Adipocyte (in vitro differentiated cells): ENCODE measurements around the gene MSANTD1.
"Not testable (repeated sequence)": the region's sequence is repeated elsewhere in the genome, so short reads cannot be mapped to it uniquely, and the experiment has no call there.

Source experiments
- DNase-seq: peaks from one replicate; pipeline ENCODE4 v3.0.0-alpha.2; 2015; ENCODE audit warnings: low read depth
- H3K27me3 ChIP-seq: replicated peaks from 2 replicates; pipeline ENCODE4 v1.7.0; 2013; ENCODE audit warnings: mild to moderate bottlenecking, low read length, moderate library complexity; ENCODE audit not compliant: control insufficient read depth, insufficient read depth
- H3K36me3 ChIP-seq: 2 replicates; pipeline ENCODE4 v1.7.0; 2013; ENCODE audit warnings: low read length, mild to moderate bottlenecking, moderate library complexity; ENCODE audit not compliant: control insufficient read depth, insufficient read depth, severe bottlenecking
- H3K4me1 ChIP-seq: 2 replicates; pipeline ENCODE4 v1.7.0; 2013; ENCODE audit warnings: mild to moderate bottlenecking, low read length, moderate library complexity; ENCODE audit not compliant: control insufficient read depth, insufficient read depth
- H3K4me3 ChIP-seq: 2 replicates; pipeline ENCODE4 v1.7.0; 2013; ENCODE audit warnings: mild to moderate bottlenecking, low read length, moderate library complexity
- H3K9ac ChIP-seq: 2 replicates; pipeline ENCODE4 v1.7.0; 2013; ENCODE audit warnings: mild to moderate bottlenecking, low read length, moderate library complexity
- H3K9me3 ChIP-seq: 2 replicates; pipeline ENCODE4 v1.7.0; 2013; ENCODE audit warnings: mild to moderate bottlenecking, low read length, moderate library complexity; ENCODE audit not compliant: control insufficient read depth

MSANTD1 gene

DNA sequence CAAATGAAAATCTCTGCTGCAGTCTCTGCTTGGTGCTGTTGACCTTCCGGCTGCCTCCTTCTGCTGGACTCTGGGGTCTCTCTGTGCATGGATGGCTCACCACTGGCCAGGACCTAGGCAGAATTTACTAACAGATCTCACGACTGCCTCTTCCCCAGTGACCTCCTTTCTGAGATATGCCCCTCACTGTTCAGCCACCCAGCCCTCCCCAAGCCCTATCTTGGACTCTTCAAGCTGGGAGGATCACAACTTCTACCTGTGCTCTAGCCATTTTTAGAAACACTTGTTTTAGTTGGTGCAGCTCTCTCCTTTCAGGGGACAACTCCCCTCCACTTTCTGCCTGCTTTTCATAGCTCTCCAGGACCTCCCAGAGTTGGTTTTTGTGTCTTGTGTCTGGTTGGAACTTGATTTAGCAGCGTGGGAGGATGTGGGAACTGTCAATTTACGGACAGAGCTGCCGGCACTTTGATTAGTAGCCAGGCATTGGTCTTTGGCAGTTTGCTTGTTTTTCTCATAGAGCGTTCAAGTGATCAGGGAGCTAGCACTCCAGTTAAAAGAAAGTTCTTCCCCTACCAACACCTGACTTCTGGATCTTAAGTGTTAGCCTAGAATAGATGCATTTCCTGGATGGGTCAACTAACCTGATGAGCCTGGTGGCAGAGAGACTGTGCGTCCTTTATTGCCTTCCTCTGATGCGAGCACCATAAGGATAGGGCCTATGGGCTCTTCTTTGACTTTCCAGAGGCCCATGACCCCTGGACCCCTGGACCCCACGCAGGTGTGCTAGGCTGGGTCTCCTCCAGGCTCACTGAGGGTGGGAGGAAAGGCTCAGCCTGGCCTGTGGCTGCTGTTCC, 50.4 kb downstream of the MSANTD1 start:
- no peak for DNase-seq
- Histone ChIP-seq H3K9me3 (no peaks in the 10 kb centered on the region), H3K4me1 (peaks cover 5% of the 10 kb centered on the region), H3K9ac (no peak overlapping the region), H3K27me3 (no peaks in the 10 kb centered on the region), H3K4me3 (no peak overlapping the region), H3K36me3 (no peaks in the 10 kb centered on the region)

DNA sequence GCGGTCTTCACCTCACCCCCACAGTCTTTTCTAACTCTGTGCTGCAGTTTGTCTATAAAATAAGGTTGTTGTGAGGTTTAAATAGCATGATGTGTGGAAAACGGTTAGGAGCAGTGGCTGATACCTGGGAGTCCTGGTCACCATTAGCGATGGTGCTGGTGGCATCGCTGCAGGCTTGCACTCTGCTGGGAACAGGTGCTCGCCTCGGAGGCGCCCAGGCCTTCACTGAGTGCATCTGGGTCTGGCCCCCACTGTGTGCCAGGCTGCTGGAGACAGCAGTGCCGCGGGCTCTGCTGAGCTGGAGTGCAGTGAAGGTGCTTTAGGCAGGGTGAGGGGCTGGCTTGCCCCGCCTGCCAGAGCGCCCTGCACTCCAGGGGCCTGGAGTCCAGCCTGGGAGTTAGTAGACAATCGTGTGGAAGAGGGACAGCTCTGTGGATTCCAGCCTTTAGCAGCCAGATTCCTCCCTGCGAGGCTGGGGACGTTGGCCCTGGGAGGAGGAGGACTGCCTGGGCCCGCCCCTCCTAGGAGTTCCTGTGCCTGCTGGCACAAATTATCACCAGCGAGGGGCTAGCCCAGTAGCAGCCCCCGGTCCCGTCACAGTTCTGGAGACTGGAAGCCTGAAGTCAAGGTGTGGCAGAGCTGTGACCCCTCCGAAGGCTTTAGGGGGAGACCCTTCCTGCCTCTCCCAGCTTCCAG, 51.2 kb downstream of the MSANTD1 start:
- Histone ChIP-seq H3K9me3 (no peaks in the 10 kb centered on the region), H3K27me3 (no peaks in the 10 kb centered on the region), H3K36me3 (no peaks in the 10 kb centered on the region), H3K4me1 (peaks cover 13% of the 10 kb centered on the region), H3K9ac (no peak overlapping the region), H3K4me3 (no peak overlapping the region)
- no peak for DNase-seq

- H3K4me1 ChIP-seq: peaks cover 20% of the 10 kb centered on the region
- H3K36me3 ChIP-seq, H3K9ac ChIP-seq, DNase-seq, H3K27me3 ChIP-seq, H3K9me3 ChIP-seq, H3K4me3 ChIP-seq: not testable (repeated sequence)
These were observed 51.9 kb downstream of the MSANTD1 start for GRCh38 chr4:3300882-3301281.

GRCh38 chr4:3301450-3302172, 52.7 kb downstream of the MSANTD1 start:
- Histone ChIP-seq H3K9me3 (no peaks in the 10 kb centered on the region), H3K4me1 (peaks cover 22% of the 10 kb centered on the region), H3K36me3 (no peaks in the 10 kb centered on the region), H3K9ac (no peak overlapping the region), H3K27me3 (no peaks in the 10 kb centered on the region), H3K4me3 (no peak overlapping the region)
- no peak for DNase-seq

DNA sequence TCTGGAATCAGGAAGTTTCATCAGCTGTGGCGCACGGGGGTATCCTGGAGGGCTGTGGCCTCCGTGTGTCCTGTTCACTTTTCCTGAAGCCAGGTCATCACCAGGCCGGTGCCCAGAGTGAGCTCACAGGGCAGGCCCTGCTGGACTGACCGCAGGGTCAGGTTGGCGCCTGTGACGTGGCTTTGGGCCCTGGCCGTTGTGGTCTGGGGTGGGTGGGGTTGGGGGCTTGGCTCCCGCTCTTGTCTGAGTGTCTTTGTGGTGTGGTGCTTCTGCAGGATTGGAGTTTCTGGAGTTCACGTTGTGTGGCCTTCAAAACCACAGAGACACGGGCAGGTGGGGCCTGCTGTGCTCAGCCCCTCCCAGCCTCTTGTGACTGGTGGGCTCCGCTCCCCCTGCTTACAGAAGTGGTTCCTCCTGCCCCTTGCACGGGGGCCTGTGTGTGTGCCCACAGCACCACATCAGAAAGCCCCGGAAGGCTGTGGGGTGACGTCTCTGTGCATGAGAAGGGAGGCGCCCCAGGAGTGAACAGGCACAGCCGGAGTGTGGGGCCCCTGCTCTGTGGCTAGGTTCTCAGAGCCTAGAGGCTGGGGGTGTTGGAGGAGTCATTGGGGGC, 53.3 kb downstream of the MSANTD1 start:
- no peaks in the 10 kb centered on the region for H3K27me3 ChIP-seq
- no peak for DNase-seq
- no peak overlapping the region for H3K4me3 ChIP-seq
- H3K36me3 ChIP-seq: no peaks in the 10 kb centered on the region
- peaks cover 22% of the 10 kb centered on the region for H3K4me1 ChIP-seq
- no peaks in the 10 kb centered on the region for H3K9me3 ChIP-seq
- no peak overlapping the region for H3K9ac ChIP-seq

DNA sequence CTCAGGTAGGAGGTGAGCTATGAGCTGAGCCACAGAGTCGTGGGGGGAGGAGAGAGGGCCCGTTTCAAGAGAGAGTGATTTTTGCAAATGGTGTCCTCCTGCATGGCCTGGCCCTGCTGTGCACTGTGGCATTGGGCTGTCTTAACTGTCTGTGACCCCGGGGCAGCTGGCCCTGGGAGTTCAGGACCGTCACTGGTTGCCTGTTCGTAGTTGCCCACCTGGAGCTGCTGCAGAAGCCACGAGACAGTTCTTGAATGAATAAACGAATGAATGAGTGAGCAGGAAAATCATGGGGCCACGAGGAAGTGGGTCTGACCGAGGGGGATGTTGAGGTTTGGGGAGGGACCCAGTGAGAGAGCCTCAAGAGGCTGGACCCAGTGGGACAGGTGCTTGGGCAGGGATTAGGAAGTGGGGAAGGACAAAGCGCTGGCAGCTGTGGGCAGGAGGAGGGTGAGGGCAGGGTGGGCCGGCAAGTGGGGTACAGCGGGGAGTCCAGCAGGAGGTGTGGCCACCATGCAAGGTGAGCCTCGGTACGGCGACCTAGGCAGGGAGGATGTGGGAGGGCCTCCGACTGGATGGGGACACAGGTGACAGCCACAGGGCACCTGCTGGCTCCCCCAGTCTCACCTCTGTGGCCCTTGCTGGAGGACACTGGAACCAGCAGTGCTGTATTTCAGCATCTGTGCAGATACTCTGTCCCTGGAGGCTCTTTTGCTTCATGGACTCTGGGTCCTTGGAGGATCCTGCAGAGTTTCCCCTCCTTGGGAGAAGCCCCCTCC, 54.0 kb downstream of the MSANTD1 start:
- Histone ChIP-seq H3K9me3 (no peaks in the 10 kb centered on the region), H3K36me3 (no peaks in the 10 kb centered on the region), H3K27me3 (no peaks in the 10 kb centered on the region), H3K4me3 (no peak overlapping the region), H3K9ac (no peak overlapping the region), H3K4me1 (peaks cover 22% of the 10 kb centered on the region)
- DNase-seq: no peak

DNA sequence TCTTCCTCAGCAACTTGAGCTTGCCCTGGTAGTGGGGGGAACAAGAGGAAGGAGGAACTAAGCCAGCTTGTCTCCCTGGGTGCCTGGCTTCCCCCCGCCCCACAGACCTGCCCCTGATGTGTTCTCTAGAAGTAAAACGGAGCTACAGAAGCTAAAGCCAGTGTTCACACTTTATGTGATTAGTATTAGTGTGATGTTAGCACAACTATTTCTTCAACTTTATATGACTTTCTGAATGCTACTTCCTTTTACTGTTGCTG, 54.5 kb downstream of the MSANTD1 start:
- H3K4me1 ChIP-seq: peaks cover 22% of the 10 kb centered on the region

GRCh38 chr4:3303923-3304710, 55.2 kb downstream of the MSANTD1 start:
- Histone ChIP-seq H3K9me3 (no peaks in the 10 kb centered on the region), H3K9ac (peak overlapping the region; percentile 10), H3K27me3 (no peaks in the 10 kb centered on the region), H3K4me3 (peak overlapping the region; percentile 59), H3K4me1 (peaks cover 21% of the 10 kb centered on the region), H3K36me3 (no peaks in the 10 kb centered on the region)
- DNase-seq: no peak

More for the DNA sequence above, 54.5 kb downstream of the MSANTD1 start:
- DNase-seq: no peak
- Histone ChIP-seq H3K9ac (no peak overlapping the region), H3K4me3 (no peak overlapping the region), H3K9me3 (no peaks in the 10 kb centered on the region), H3K36me3 (no peaks in the 10 kb centered on the region), H3K27me3 (no peaks in the 10 kb centered on the region)

DNA sequence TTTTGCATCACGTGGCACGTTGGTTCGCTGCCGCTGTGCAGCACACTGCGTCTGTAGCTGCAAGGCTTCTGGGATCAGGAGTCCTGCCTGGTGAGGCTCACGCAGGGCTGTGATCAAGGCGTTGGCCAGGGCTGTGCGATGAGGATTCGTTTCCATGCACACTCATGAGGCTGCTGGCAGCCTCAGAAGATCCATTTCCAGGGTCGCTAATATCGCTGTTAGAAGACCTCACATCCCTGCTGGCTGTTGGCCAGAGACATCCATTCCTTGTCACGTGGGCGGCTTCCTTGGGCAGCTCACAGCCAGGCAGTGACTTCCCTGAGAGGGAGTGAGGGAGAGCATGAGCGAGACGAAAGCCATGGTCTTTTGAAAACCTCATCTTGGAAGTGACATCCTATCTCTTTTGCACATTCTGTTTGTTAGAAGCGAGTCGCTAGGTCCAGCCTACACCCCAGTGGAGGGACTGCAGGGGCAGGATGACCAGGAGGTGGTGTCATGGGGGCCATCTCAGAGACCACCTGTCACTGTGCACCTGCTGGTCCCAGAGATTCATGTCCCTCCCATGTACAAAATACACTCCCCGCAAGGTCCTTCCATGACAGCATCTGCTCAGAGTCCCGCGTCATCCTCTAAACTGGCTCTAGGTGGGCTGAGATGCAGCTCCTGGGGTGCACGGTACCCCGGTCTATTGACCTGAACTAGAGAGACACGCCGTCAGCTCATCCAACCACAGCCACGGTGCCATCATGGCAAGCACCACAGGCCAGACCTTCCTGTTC, 56.1 kb downstream of the MSANTD1 start:
- H3K4me1 ChIP-seq: peaks cover 17% of the 10 kb centered on the region
- peak; percentile 48 for DNase-seq

More for the DNA sequence above, 56.1 kb downstream of the MSANTD1 start:
- no peaks in the 10 kb centered on the region for H3K27me3 ChIP-seq
- H3K9me3 ChIP-seq: no peaks in the 10 kb centered on the region
- H3K36me3 ChIP-seq: no peaks in the 10 kb centered on the region
- H3K4me3 ChIP-seq: peak overlapping the region; percentile 59
- peak overlapping the region; percentile 10 for H3K9ac ChIP-seq
